Measurements from ENCODE around the gene GFOD2. TPM values are rescaled to one million over a fixed set of nuclear protein-coding genes. Genes with fewer than 3 reads are reported as not detected.

GFOD2 gene
- total and polyA plus RNA-seq, 2 donors (not counting 3 experiments of a cell fraction or from before 2014, with no cell fraction given), result 38.1 to 47.5 TPM

- Histone ChIP-seq H3K27ac (ENCODE audit: insufficient read depth, low read depth, low read length) (no peak overlapping the region), H3K79me2 (ENCODE audit: control insufficient read depth, insufficient read depth, low read length) (no peaks in the 10 kb centered on the region), H3K9ac (replicated peaks; ENCODE audit: extremely low read depth, insufficient read depth, low read length) (no peak overlapping the region), H3K9me1 (replicated peaks; ENCODE audit: control insufficient read depth, extremely low read depth, insufficient read depth, low read length) (no peaks in the 10 kb centered on the region), H3K4me2 (ENCODE audit: insufficient read depth, low read length) (no peak overlapping the region), H2AFZ (ENCODE audit: low read depth, low read length) (no peak overlapping the region), H4K20me1 (replicated peaks; ENCODE audit: control insufficient read depth, extremely low read depth, insufficient read depth, low read length) (no peaks in the 10 kb centered on the region), H3K27me3 (ENCODE audit: control insufficient read depth in 2 of 2, insufficient read depth in 2 of 2, low read length in 2 of 2) (peaks cover 42 to 47% of the 10 kb centered on the region in 2 experiments), H3K9me3 (replicated peaks; ENCODE audit: control insufficient read depth, insufficient read depth, low read length) (no peaks in the 10 kb centered on the region), H3K4me1 (ENCODE audit: control insufficient read depth, extremely low read depth, insufficient read depth, low read length) (peaks cover 5% of the 10 kb centered on the region), H3K4me3 (replicated peaks in 1 of 3; ENCODE audit: insufficient read depth in 1 of 3, low read depth in 1 of 3, low read length in 3 of 3) (no peak overlapping the region), H3K36me3 (ENCODE audit: control insufficient read depth in 2 of 2, extremely low read depth in 1 of 2, insufficient read depth in 2 of 2, low read length in 2 of 2) (no peaks in the 10 kb centered on the region)
- dilution Hi-C loops (cut with MboI; ENCODE audit: extremely low pct_ligation_motif_present, low sequenced_read_pairs) (no loop called here), intact Hi-C loops (cut with micrococcal nuclease) (no loop called here)
- no TSS peak for BruUV-seq (replicated peaks)
- ChIA-PET POLR2A (no interaction called here), CTCF (interaction anchor here (1.9 kb wide), 1 partner anchor 10 kb away, joined by 5 read pairs; the partner anchor contains the start of gene ACD)
- TF ChIP-seq POLR2AphosphoS5 (IDR thresholded peaks at IDR 0.05; ENCODE audit: insufficient read depth, low read depth, low read length) (no peak), EZH2 (IDR thresholded peaks at IDR 0.05; ENCODE audit: borderline replicate concordance, low read depth, low read length, severe bottlenecking) (no peak), JUN (IDR thresholded peaks at IDR 0.05; ENCODE audit: borderline replicate concordance, insufficient read depth, insufficient read length, low read depth) (no peak), FOS (IDR thresholded peaks at IDR 0.05; ENCODE audit: borderline replicate concordance, insufficient read depth, low read length) (no peak), CTCF (IDR thresholded peaks at IDR 0.05; ENCODE audit: extremely low read depth in 1 of 2, insufficient read depth in 1 of 2, low read depth in 1 of 2, low read length in 2 of 2) (no peak), POLR2A (IDR thresholded peaks at IDR 0.05; ENCODE audit: low read depth, low read length) (no peak), MYC (IDR thresholded peaks at IDR 0.05; ENCODE audit: low read depth, low read length) (no peak), GATA2 (IDR thresholded peaks at IDR 0.05; ENCODE audit: insufficient read depth, insufficient read length, low read depth, low read length) (no peak)
- TF ChIP-seq, protein P1, sequence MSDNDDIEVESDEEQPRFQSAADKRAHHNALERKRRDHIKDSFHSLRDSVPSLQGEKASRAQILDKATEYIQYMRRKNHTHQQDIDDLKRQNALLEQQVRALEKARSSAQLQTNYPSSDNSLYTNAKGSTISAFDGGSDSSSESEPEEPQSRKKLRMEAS (IDR thresholded peaks at IDR 0.05; ENCODE audit: insufficient read depth, insufficient read length), result no peak
- FAIRE-seq (no peak), DNase-seq (ENCODE audit: low read depth, low spot score) (no peak)
These were observed 69.1 kb downstream of the GFOD2 start for GRCh38 chr16:67650023-67650422.
